ENCODE data around the gene MAP4. TPM values are rescaled to one million over a fixed set of nuclear protein-coding genes. Genes with fewer than 3 reads are reported as not detected.

Gene MAP4
- polyA plus RNA-seq, 3 donors: 6.2 to 24.1 (median 18.4) TPM

DNA sequence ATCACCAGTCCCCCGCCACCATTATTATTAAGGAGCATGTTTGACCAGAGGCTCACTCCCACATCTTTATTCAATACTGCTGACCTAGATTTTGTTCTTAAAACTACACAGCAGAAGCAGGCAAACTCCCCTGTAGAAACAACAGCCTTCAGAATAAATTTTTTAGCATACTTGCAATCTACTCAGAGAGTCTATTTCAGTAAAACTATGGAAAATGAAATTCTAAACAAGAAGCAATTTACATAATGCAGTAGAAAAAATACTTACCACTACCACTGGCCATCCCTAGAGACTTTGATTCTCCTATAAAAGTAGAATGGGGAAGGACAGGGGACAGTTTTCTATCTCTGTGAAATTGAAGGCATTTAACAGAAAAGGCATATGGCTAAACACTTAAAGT, 76.0 kb downstream of the MAP4 start:
- TF ChIP-seq CTCF (IDR thresholded peaks at IDR 0.05): no peak
- H3K4me3 ChIP-seq (replicated peaks in 1 of 3; ENCODE audit: low read depth in 2 of 3, low read length in 3 of 3): no peak overlapping the region
- Mint-ChIP-seq H3K36me3 (peaks cover 0 to 3% of the 10 kb centered on the region in 2 donors), H3K27ac (no peak overlapping the region), H3K27me3 (ENCODE audit: low read depth in 3 of 3) (peaks cover 0 to 8% (median 0%) of the 10 kb centered on the region in 3 donors), H3K4me1 (no peaks in the 10 kb centered on the region), H3K4me3 (no peak overlapping the region), H3K9me3 (no peaks in the 10 kb centered on the region)
- H3K27ac ChIP-seq (ENCODE audit: low read depth in 1 of 2, low read length in 2 of 2): no peak overlapping the region
- DNase-seq: no peak
- no peak overlapping the region for H3K4me2 ChIP-seq (replicated peaks; ENCODE audit: extremely low read depth, low read length, poor library complexity, severe bottlenecking)
- H3K36me3 ChIP-seq (replicated peaks in 1 of 2; ENCODE audit: control insufficient read depth in 1 of 2, insufficient read depth in 2 of 2, low read length in 2 of 2): no peaks in the 10 kb centered on the region
- H3K9me3 ChIP-seq (replicated peaks in 1 of 2; ENCODE audit: control insufficient read depth in 1 of 2, insufficient read depth in 1 of 2, low read length in 2 of 2): no peaks in the 10 kb centered on the region
- H3K4me1 ChIP-seq (ENCODE audit: control insufficient read depth in 1 of 2, insufficient read depth in 2 of 2, low read length in 2 of 2): no peaks in the 10 kb centered on the region
- WGBS (ENCODE audit: insufficient coverage): 100% methylated on average over 1 of the region's 1 CpG
- no peak overlapping the region for H3K9ac ChIP-seq (ENCODE audit: insufficient read depth, low read length, poor library complexity, severe bottlenecking)
- no peaks in the 10 kb centered on the region for H3K79me2 ChIP-seq (ENCODE audit: insufficient read depth, low read length)
- no peaks in the 10 kb centered on the region for H3K27me3 ChIP-seq (ENCODE audit: control insufficient read depth in 2 of 2, insufficient read depth in 2 of 2, low read length in 2 of 2)
- no peaks in the 10 kb centered on the region for H4K20me1 ChIP-seq (ENCODE audit: insufficient read depth, low read length)
- intact Hi-C loops (cut with micrococcal nuclease): no loop called here
- H2AFZ ChIP-seq (ENCODE audit: insufficient read depth, low read depth, low read length, poor library complexity, severe bottlenecking): no peak overlapping the region

DNA sequence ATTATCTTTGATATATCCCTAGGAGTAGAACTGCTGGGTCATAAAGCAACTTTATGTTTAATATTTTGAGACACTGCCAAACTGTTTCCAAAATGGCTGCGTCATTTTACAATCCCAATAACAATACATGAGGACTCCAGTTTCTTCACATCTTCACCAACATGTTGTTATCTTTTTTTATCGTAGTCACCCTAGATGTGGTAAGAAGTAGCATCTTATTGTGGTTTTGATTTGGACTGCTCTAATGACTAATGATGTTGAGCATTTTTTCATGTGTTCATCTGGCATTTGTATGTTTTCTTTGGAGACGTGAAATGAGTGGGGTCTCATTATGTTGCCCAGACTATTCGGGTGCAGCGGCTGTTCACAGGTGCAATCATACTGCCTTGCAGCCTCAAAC, 83.8 kb downstream of the MAP4 start:
- Histone ChIP-seq H3K4me3 (replicated peaks in 1 of 3; ENCODE audit: low read depth in 2 of 3, low read length in 3 of 3) (no peak overlapping the region), H3K27me3 (ENCODE audit: control insufficient read depth in 2 of 2, insufficient read depth in 2 of 2, low read length in 2 of 2) (no peaks in the 10 kb centered on the region), H3K4me1 (ENCODE audit: control insufficient read depth in 1 of 2, insufficient read depth in 2 of 2, low read length in 2 of 2) (no peaks in the 10 kb centered on the region), H3K4me2 (replicated peaks; ENCODE audit: extremely low read depth, low read length, poor library complexity, severe bottlenecking) (no peak overlapping the region), H3K36me3 (replicated peaks in 1 of 2; ENCODE audit: control insufficient read depth in 1 of 2, insufficient read depth in 2 of 2, low read length in 2 of 2) (peaks cover 7 to 11% of the 10 kb centered on the region in 2 donors), H3K9ac (ENCODE audit: insufficient read depth, low read length, poor library complexity, severe bottlenecking) (no peak overlapping the region), H3K79me2 (ENCODE audit: insufficient read depth, low read length) (no peaks in the 10 kb centered on the region), H2AFZ (ENCODE audit: insufficient read depth, low read depth, low read length, poor library complexity, severe bottlenecking) (no peak overlapping the region), H3K9me3 (replicated peaks in 1 of 2; ENCODE audit: control insufficient read depth in 1 of 2, insufficient read depth in 1 of 2, low read length in 2 of 2) (no peaks in the 10 kb centered on the region), H4K20me1 (ENCODE audit: insufficient read depth, low read length) (no peaks in the 10 kb centered on the region), H3K27ac (ENCODE audit: low read depth in 1 of 2, low read length in 2 of 2) (no peak overlapping the region)
- Mint-ChIP-seq H3K4me1 (no peaks in the 10 kb centered on the region), H3K9me3 (no peaks in the 10 kb centered on the region), H3K36me3 (peaks cover 10 to 18% of the 10 kb centered on the region in 2 donors), H3K4me3 (no peak overlapping the region), H3K27me3 (ENCODE audit: low read depth in 3 of 3) (peaks cover 0 to 3% (median 0%) of the 10 kb centered on the region in 3 donors), H3K27ac (no peak overlapping the region)
- intact Hi-C loops (cut with micrococcal nuclease): no loop called here
- TF ChIP-seq CTCF (IDR thresholded peaks at IDR 0.05): no peak
- no peak for DNase-seq
- no CpG with 5 or more reads among the region's 5 CpGs for WGBS (ENCODE audit: insufficient coverage)

All from CD14-positive monocyte (primary cell).